A673 (cell line): ENCODE results near the gene TMEM255B. TPM values are rescaled to one million over a fixed set of nuclear protein-coding genes. Genes with fewer than 3 reads are reported as not detected.

ENCODE experiments used
- BruUV-seq: library from RNA; stranded (reverse); fragments of 400-500 nt; replicated peaks from 2 replicates; lab custom pipeline; 2021; lab: Mats Ljungman, UMichigan
- CTCF ChIA-PET: fragments of 300-600 bp; sonication (Branson Sonifier 250); formaldehyde crosslinking; loops from one replicate; lab custom pipeline; 2022; ENCODE audit warnings: antibody characterized with exemption; lab: Charles Lee
- POLR2A ChIA-PET: fragments of 300-600 bp; sonication (Branson Sonifier 250); formaldehyde crosslinking; loops from one replicate; lab custom pipeline; 2022; ENCODE audit warnings: antibody characterized with exemption; ENCODE audit not compliant: low non-redundant PET; lab: Charles Lee
- DNase-seq: peaks from one replicate; pipeline ENCODE4 v3.0.0-alpha.2; 2015; ENCODE audit warnings: low spot score
- H3K27ac ChIP-seq: fragments of 200-600 bp; sonication (generic); 2 replicates; pipeline ENCODE4 v1.5.1; 2016; ENCODE audit warnings: mixed run types, low read depth, mild to moderate bottlenecking, mixed read lengths, antibody characterized with exemption, low read length; ENCODE audit not compliant: poor library complexity, severe bottlenecking
- H3K27me3 ChIP-seq: fragments of 200-600 bp; sonication (generic); replicated peaks from 2 replicates; pipeline ENCODE4 v1.6.1; 2017; ENCODE audit warnings: mixed run types, low read depth, mild to moderate bottlenecking, mixed read lengths, antibody characterized with exemption, low read length; ENCODE audit not compliant: insufficient read depth, poor library complexity
- H3K36me3 ChIP-seq: fragments of 200-600 bp; sonication (generic); 2 replicates; pipeline ENCODE4 v1.6.1; 2016; ENCODE audit warnings: mixed run types, mild to moderate bottlenecking, mixed read lengths, antibody characterized with exemption, low read length; ENCODE audit not compliant: insufficient read depth, poor library complexity, severe bottlenecking
- H3K4me1 ChIP-seq: fragments of 200-600 bp; sonication (generic); 2 replicates; pipeline ENCODE4 v1.6.1; 2017; ENCODE audit warnings: mixed run types, mild to moderate bottlenecking, mixed read lengths, antibody characterized with exemption, low read length; ENCODE audit not compliant: insufficient read depth, poor library complexity, severe bottlenecking
- H3K4me3 ChIP-seq: fragments of 200-600 bp; sonication (generic); 2 replicates; pipeline ENCODE4 v1.5.1; 2016; ENCODE audit warnings: low read depth, mixed run types, mild to moderate bottlenecking, mixed read lengths, low read length; ENCODE audit not compliant: poor library complexity, severe bottlenecking
- H3K9me3 ChIP-seq: fragments of 200-600 bp; sonication (generic); 2 replicates; pipeline ENCODE4 v1.6.1; 2016; ENCODE audit warnings: mixed run types, low read depth, mild to moderate bottlenecking, mixed read lengths, antibody characterized with exemption, low read length; ENCODE audit not compliant: poor library complexity, severe bottlenecking
- CTCF ChIP-seq: fragments of 300-800, 200-600 bp; sonication (generic); conservative IDR thresholded peaks from 2 replicates; pipeline ENCODE4 v1.5.1; 2017; ENCODE audit warnings: low read depth, mild to moderate bottlenecking, antibody characterized with exemption, low read length, moderate library complexity, mixed read lengths
- EZH2 ChIP-seq: fragments of 200-600 bp; sonication (generic); IDR thresholded peaks from 2 replicates; pipeline ENCODE4 v1.6.1; 2017; ENCODE audit warnings: borderline replicate concordance, low read depth, mild to moderate bottlenecking, mixed read lengths, antibody characterized with exemption, low read length; ENCODE audit not compliant: poor library complexity, severe bottlenecking
- intact Hi-C: fragments of 100-400 bp; cut with micrococcal nuclease; formaldehyde crosslinking; loops from one replicate; pipeline ENCODE4 v1.10.0; 2022; ENCODE audit not compliant: unreplicated experiment
- total RNA-seq: library from RNA; stranded (reverse); gene quantifications from 2 replicates; pipeline ENCODE4 v1.2.3, GENCODE V29; 2021

Gene TMEM255B
- total RNA-seq, 1 experiment from 2014 or later = 0.06 TPM

GRCh38 chr13:113748101-113748861, 10.7 kb upstream of the TMEM255B start:
- Histone ChIP-seq H3K4me3 (no peak overlapping the region), H3K27me3 (no peaks in the 10 kb centered on the region), H3K36me3 (no peaks in the 10 kb centered on the region), H3K4me1 (no peaks in the 10 kb centered on the region), H3K27ac (no peak overlapping the region), H3K9me3 (no peaks in the 10 kb centered on the region)
- no TSS peak for BruUV-seq
- TF ChIP-seq EZH2 (no peak), CTCF (no peak)
- intact Hi-C loops = no loop called here
- no peak for DNase-seq
- CTCF ChIA-PET = no interaction called here
- POLR2A ChIA-PET = no interaction called here

GRCh38 chr13:113748862-113749451, 10.1 kb upstream of the TMEM255B start:
- H3K27ac ChIP-seq = no peak overlapping the region
- DNase-seq = no peak
- ChIA-PET POLR2A (no interaction called here), CTCF (no interaction called here)
- TF ChIP-seq EZH2 = no peak
- TF ChIP-seq CTCF = no peak
- no TSS peak for BruUV-seq
- no peaks in the 10 kb centered on the region for H3K27me3 ChIP-seq
- H3K36me3 ChIP-seq = no peaks in the 10 kb centered on the region
- no peaks in the 10 kb centered on the region for H3K9me3 ChIP-seq
- intact Hi-C loops = no loop called here
- no peak overlapping the region for H3K4me3 ChIP-seq
- no peaks in the 10 kb centered on the region for H3K4me1 ChIP-seq

GRCh38 chr13:113749507-113749906, 9.5 kb upstream of the TMEM255B start:
- ChIA-PET POLR2A (no interaction called here), CTCF (no interaction called here)
- intact Hi-C loops = no loop called here
- Histone ChIP-seq H3K4me3 (no peak overlapping the region), H3K27ac (no peak overlapping the region), H3K9me3 (no peaks in the 10 kb centered on the region), H3K27me3 (no peaks in the 10 kb centered on the region), H3K4me1 (no peaks in the 10 kb centered on the region), H3K36me3 (no peaks in the 10 kb centered on the region)
- BruUV-seq = no TSS peak
- TF ChIP-seq CTCF = no peak
- TF ChIP-seq EZH2 = no peak
- DNase-seq = no peak
